SU-DHL-6 (cell line): ENCODE measurements around the gene SLC8A1.

Experiments used
- EZH2phosphoT487 ChIP-seq: fragments of 200-600 bp; sonication (generic), shearing (Covaris generic); conservative IDR thresholded peaks from 2 replicates; pipeline ENCODE4 v1.6.1; 2018; ENCODE audit warnings: mild to moderate bottlenecking, antibody characterized with exemption, low read length, moderate library complexity, mixed read lengths
- TF ChIP-seq, protein P1 (sequence below): fragments of 200-600 bp; sonication (generic); IDR thresholded peaks from one replicate; pipeline ENCODE4 v1.5.1; 2017; ENCODE audit warnings: antibody characterized with exemption, mild to moderate bottlenecking, low read length, moderate library complexity; ENCODE audit not compliant: insufficient read depth, poor library complexity, severe bottlenecking

- TF ChIP-seq, protein P1, sequence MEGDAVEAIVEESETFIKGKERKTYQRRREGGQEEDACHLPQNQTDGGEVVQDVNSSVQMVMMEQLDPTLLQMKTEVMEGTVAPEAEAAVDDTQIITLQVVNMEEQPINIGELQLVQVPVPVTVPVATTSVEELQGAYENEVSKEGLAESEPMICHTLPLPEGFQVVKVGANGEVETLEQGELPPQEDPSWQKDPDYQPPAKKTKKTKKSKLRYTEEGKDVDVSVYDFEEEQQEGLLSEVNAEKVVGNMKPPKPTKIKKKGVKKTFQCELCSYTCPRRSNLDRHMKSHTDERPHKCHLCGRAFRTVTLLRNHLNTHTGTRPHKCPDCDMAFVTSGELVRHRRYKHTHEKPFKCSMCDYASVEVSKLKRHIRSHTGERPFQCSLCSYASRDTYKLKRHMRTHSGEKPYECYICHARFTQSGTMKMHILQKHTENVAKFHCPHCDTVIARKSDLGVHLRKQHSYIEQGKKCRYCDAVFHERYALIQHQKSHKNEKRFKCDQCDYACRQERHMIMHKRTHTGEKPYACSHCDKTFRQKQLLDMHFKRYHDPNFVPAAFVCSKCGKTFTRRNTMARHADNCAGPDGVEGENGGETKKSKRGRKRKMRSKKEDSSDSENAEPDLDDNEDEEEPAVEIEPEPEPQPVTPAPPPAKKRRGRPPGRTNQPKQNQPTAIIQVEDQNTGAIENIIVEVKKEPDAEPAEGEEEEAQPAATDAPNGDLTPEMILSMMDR, result no peak
- TF ChIP-seq EZH2phosphoT487, result no peak
Measured at GRCh38 chr2:40105593-40105992, 346.3 kb downstream of the SLC8A1 start.
